ENCODE data around the gene TUBB2B. TPM values are rescaled to one million over a fixed set of nuclear protein-coding genes. Genes with fewer than 3 reads are reported as not detected.

The TUBB2B gene
- total and polyA plus RNA-seq, 2 donors (not counting 3 experiments of a cell fraction or from before 2014, with no cell fraction given) = 5.1 to 8.3 TPM

GRCh38 chr6:3175715-3176402 is 51.6 kb downstream of the TUBB2B start:
- no peak overlapping the region for H3K27ac ChIP-seq (ENCODE audit: insufficient read depth, low read depth, low read length)
- no peaks in the 10 kb centered on the region for H3K27me3 ChIP-seq (ENCODE audit: control insufficient read depth in 2 of 2, insufficient read depth in 2 of 2, low read length in 2 of 2)
- peaks cover 5% of the 10 kb centered on the region for H3K4me1 ChIP-seq (ENCODE audit: control insufficient read depth, extremely low read depth, insufficient read depth, low read length)
- H3K4me2 ChIP-seq (ENCODE audit: insufficient read depth, low read length) = no peak overlapping the region
- no TSS peak for BruUV-seq (replicated peaks)
- no peak for FAIRE-seq
- intact Hi-C loops (cut with micrococcal nuclease) = no loop called here
- H2AFZ ChIP-seq (ENCODE audit: low read depth, low read length) = no peak overlapping the region
- H3K9ac ChIP-seq (replicated peaks; ENCODE audit: extremely low read depth, insufficient read depth, low read length) = no peak overlapping the region
- no peaks in the 10 kb centered on the region for H4K20me1 ChIP-seq (replicated peaks; ENCODE audit: control insufficient read depth, extremely low read depth, insufficient read depth, low read length)
- no peaks in the 10 kb centered on the region for H3K79me2 ChIP-seq (ENCODE audit: control insufficient read depth, insufficient read depth, low read length)
- H3K9me3 ChIP-seq (replicated peaks; ENCODE audit: control insufficient read depth, insufficient read depth, low read length) = no peaks in the 10 kb centered on the region
- no peaks in the 10 kb centered on the region for H3K36me3 ChIP-seq (ENCODE audit: control insufficient read depth in 2 of 2, extremely low read depth in 1 of 2, insufficient read depth in 2 of 2, low read length in 2 of 2)
- no peak overlapping the region for H3K4me3 ChIP-seq (replicated peaks in 1 of 3; ENCODE audit: insufficient read depth in 1 of 3, low read depth in 1 of 3, low read length in 3 of 3)
- dilution Hi-C loops (cut with MboI; ENCODE audit: extremely low pct_ligation_motif_present, low sequenced_read_pairs) = no loop called here
- H3K9me1 ChIP-seq (replicated peaks; ENCODE audit: control insufficient read depth, extremely low read depth, insufficient read depth, low read length) = no peaks in the 10 kb centered on the region
- ChIA-PET POLR2A (no interaction called here), CTCF (interaction anchor here (0.8 to 2.0 kb wide), 7 partner anchors 10 to 76 kb away, joined by 3 to 9 read pairs (median 3); partner anchors contain the start of gene TUBB2A)
- TF ChIP-seq MYC (IDR thresholded peaks at IDR 0.05; ENCODE audit: low read depth, low read length) (no peak), GATA2 (IDR thresholded peaks at IDR 0.05; ENCODE audit: insufficient read depth, insufficient read length, low read depth, low read length) (no peak), EZH2 (IDR thresholded peaks at IDR 0.05; ENCODE audit: borderline replicate concordance, low read depth, low read length, severe bottlenecking) (no peak), POLR2AphosphoS5 (IDR thresholded peaks at IDR 0.05; ENCODE audit: insufficient read depth, low read depth, low read length) (no peak), FOS (IDR thresholded peaks at IDR 0.05; ENCODE audit: borderline replicate concordance, insufficient read depth, low read length) (no peak), POLR2A (IDR thresholded peaks at IDR 0.05; ENCODE audit: low read depth, low read length) (no peak), JUN (IDR thresholded peaks at IDR 0.05; ENCODE audit: borderline replicate concordance, insufficient read depth, insufficient read length, low read depth) (no peak)
- TF ChIP-seq, protein P1, sequence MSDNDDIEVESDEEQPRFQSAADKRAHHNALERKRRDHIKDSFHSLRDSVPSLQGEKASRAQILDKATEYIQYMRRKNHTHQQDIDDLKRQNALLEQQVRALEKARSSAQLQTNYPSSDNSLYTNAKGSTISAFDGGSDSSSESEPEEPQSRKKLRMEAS (IDR thresholded peaks at IDR 0.05; ENCODE audit: insufficient read depth, insufficient read length) = no peak
- TF ChIP-seq, protein P2, sequence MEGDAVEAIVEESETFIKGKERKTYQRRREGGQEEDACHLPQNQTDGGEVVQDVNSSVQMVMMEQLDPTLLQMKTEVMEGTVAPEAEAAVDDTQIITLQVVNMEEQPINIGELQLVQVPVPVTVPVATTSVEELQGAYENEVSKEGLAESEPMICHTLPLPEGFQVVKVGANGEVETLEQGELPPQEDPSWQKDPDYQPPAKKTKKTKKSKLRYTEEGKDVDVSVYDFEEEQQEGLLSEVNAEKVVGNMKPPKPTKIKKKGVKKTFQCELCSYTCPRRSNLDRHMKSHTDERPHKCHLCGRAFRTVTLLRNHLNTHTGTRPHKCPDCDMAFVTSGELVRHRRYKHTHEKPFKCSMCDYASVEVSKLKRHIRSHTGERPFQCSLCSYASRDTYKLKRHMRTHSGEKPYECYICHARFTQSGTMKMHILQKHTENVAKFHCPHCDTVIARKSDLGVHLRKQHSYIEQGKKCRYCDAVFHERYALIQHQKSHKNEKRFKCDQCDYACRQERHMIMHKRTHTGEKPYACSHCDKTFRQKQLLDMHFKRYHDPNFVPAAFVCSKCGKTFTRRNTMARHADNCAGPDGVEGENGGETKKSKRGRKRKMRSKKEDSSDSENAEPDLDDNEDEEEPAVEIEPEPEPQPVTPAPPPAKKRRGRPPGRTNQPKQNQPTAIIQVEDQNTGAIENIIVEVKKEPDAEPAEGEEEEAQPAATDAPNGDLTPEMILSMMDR (IDR thresholded peaks at IDR 0.05; ENCODE audit: extremely low read depth in 1 of 2, insufficient read depth in 1 of 2, low read depth in 1 of 2, low read length in 2 of 2) = no peak
- no peak for DNase-seq (ENCODE audit: low read depth, low spot score)

Other genes with a start within 250 kb of the TUBB2B start
- 27.6 and 31.6 TPM in 2 replicates for gene NQO2, start 227.8 kb downstream of the TUBB2B start, total RNA-seq
- gene NQO2, start 227.8 kb downstream of the TUBB2B start, polyA plus RNA-seq = 44.1 and 48.0 TPM in 2 replicates
- gene RIPK1, start 159.2 kb downstream of the TUBB2B start, total RNA-seq = 20.2 and 20.6 TPM in 2 replicates
- 10.1 and 11.2 TPM in 2 replicates for gene RIPK1, start 159.2 kb downstream of the TUBB2B start, polyA plus RNA-seq
- 14.8 and 16.6 TPM in 2 replicates for gene BPHL, start 108.9 kb downstream of the TUBB2B start, total RNA-seq
- 10.3 and 12.3 TPM in 2 replicates for gene BPHL, start 108.9 kb downstream of the TUBB2B start, polyA plus RNA-seq
- gene TUBB2A, start 70.1 kb downstream of the TUBB2B start, total RNA-seq = 73.2 and 80.3 TPM in 2 replicates
- 99.2 and 128 TPM in 2 replicates for gene TUBB2A, start 70.1 kb downstream of the TUBB2B start, polyA plus RNA-seq
- 31.1 and 31.4 TPM in 2 replicates for gene PSMG4, start 31.3 kb upstream of the TUBB2B start, total RNA-seq
- 46.0 and 72.2 TPM in 2 replicates for gene PSMG4, start 31.3 kb upstream of the TUBB2B start, polyA plus RNA-seq
- gene SLC22A23, start 229.4 kb upstream of the TUBB2B start, total RNA-seq = 10.8 and 14.3 TPM in 2 replicates
- 4.0 and 4.2 TPM in 2 replicates for gene SLC22A23, start 229.4 kb upstream of the TUBB2B start, polyA plus RNA-seq